K562 (cell line): ENCODE results near the gene RAPSN. TPM values are rescaled to one million over a fixed set of nuclear protein-coding genes. Genes with fewer than 3 reads are reported as not detected.

ENCODE experiments used
- FOXM1 ChIP-seq, 2 experiments: fragments of 450-650 bp in 1 of 2; sonication (generic) in 1 of 2; formaldehyde crosslinking in 1 of 2; IDR thresholded peaks; 2 replicates each; pipeline versions ENCODE4 v1.6.1 to v1.9.0; 2017 to 2022; ENCODE audit warnings: low read depth in 2 of 2, mild to moderate bottlenecking in 2 of 2, missing genetic modification reagents in 1 of 2, moderate library complexity in 1 of 2
- PCBP1 ChIP-seq: fragments of 200-400 bp; formaldehyde crosslinking; IDR thresholded peaks from 2 replicates; pipeline ENCODE4 v1.6.1; 2018; ENCODE audit warnings: mild to moderate bottlenecking, low read depth, low read length; ENCODE audit not compliant: poor library complexity, severe bottlenecking
- RAD21 ChIP-seq, 2 experiments: fragments of 250-450 bp in 1 of 2; fragments of 450-650 bp in 1 of 2; sonication (Bioruptor Pico) in 1 of 2; formaldehyde crosslinking in 1 of 2; IDR thresholded peaks in 1 of 2; conservative IDR thresholded peaks in 1 of 2; 2 replicates each; pipeline versions ENCODE4 v1.4.0 to v1.8.0; 2020 to 2022; ENCODE audit warnings: mild to moderate bottlenecking in 2 of 2, moderate library complexity in 1 of 2
- TAL1 ChIP-seq: fragments of 450-650 bp; IDR thresholded peaks from 2 replicates; pipeline ENCODE4 v1.6.1; 2016; ENCODE audit warnings: mild to moderate bottlenecking
- TBP ChIP-seq: optimal IDR thresholded peaks from 2 replicates; pipeline ENCODE3; 2011; ENCODE audit warnings: low read depth, low read length, improper control_type of control experiment
- XRCC5 ChIP-seq: fragments of 200-400 bp; formaldehyde crosslinking; IDR thresholded peaks from 2 replicates; pipeline ENCODE4 v1.6.1; 2017; ENCODE audit warnings: low read depth, mild to moderate bottlenecking, low read length
- ZNF316 ChIP-seq: fragments of 450-650 bp; IDR thresholded peaks from 2 replicates; pipeline ENCODE4 v1.6.1; 2016
- ZNF766 ChIP-seq: fragments of 200-800 bp; sonication (Bioruptor generic); conservative IDR thresholded peaks from 2 replicates; pipeline ENCODE4 v1.6.1; 2016; ENCODE audit warnings: missing genetic modification characterization, missing compliant biosample characterization
- polyA plus RNA-seq, 8 experiments: library from polyadenylated mRNA; depleted of rRNA in 4 of 8; stranded (reverse) in 5 of 8; unstranded in 3 of 8; fragments of >200 nt; fragmentation: Nextera tagmentation in 2 of 8; fragmentation: Illumina TruSeq in 1 of 8; extraction: Ambion mirVana in 2 of 8; extraction: Trizol in 1 of 8; gene quantifications; 2 replicates each; pipeline versions ENCODE4 v1.2.1 to v1.2.3, GENCODE V29; 2011 to 2014; ENCODE audit warnings: inconsistent platforms in 1 of 8, missing spikeins in 1 of 8
- total RNA-seq, 7 experiments: library from RNA; depleted of rRNA in 6 of 7; stranded (reverse); fragments of >200 nt in 6 of 7; fragmentation: Illumina TruSeq in 2 of 7; extraction: Trizol in 2 of 7; gene quantifications; 2 replicates each; pipeline versions ENCODE4 v1.2.1 to v1.2.3, GENCODE V29; 2011 to 2021; ENCODE audit warnings: low replicate concordance in 1 of 7
- TF ChIP-seq, protein P1 (sequence below): IDR thresholded peaks from 2 replicates; pipeline ENCODE4 v1.6.1; 2014; ENCODE audit warnings: antibody characterized with exemption
- TF ChIP-seq, protein P2 (sequence below): sonication (generic); formaldehyde crosslinking; IDR thresholded peaks from 2 replicates; pipeline ENCODE4 v1.4.0; 2020; ENCODE audit warnings: mild to moderate bottlenecking, missing genetic modification reagents
- TF ChIP-seq, protein P3 (sequence below): fragments of 250-450 bp; sonication (Bioruptor Pico); IDR thresholded peaks from 2 replicates; pipeline ENCODE4 v1.5.0; 2021
- TF ChIP-seq, protein P4 (sequence below): fragments of 450-650 bp; IDR thresholded peaks from 2 replicates; pipeline ENCODE4 v1.7.1; 2018; ENCODE audit warnings: mild to moderate bottlenecking, low read depth; ENCODE audit not compliant: partially characterized antibody

RAPSN gene
- total and polyA plus RNA-seq, 9 of the 15 experiments (the other 6 are each of a cell fraction or from before 2014, with no cell fraction given), result 0.06 to 0.11 TPM; not detected in 7

DNA sequence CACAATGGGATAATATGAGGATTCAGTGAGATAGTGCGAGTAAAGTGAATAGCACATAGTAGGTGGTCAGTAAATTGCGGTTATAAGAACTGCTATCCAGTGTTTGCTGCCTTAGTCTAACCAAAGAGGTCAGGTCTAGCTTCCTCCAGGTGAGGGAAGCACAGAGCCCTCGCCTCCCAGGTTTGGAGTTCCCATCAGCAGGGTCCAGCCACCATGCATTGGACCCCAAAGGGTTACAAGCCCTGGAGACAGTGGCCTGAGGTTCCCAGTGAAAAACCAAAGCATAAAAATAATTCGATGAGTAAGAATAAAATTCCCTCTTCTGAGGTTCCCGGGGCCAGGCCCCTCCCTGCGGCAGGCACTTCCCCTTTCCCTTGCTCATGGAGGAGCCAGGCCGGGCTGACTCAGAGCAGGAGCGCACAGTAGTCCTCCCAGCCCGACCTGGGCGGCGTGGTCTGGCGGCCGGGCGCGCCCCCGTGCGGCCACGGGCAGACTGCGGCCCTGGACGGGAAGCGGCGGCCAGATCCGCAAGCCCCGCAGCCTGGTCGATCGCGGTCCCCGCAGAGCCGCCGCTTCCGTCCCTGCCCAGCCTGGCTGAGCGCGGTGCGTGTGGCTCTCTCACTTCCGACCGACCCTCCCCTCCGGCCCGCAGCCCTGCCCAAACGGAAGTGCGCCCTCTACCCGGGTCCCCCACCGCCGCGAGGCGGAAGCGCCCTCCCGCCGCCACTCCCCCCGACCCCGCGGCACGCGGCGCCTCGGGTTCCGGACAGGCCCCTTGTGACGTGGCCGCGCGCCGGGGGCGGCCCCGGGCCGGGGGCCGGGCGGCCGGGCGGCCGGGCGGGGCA, 41.0 kb downstream of the RAPSN start, which contains the start of gene SLC39A13 (continued):
- TF ChIP-seq PCBP1 (peak; percentile 83), TBP (peak; percentile 62), RAD21 (CRISPR knock-in tag; conservative IDR thresholded peaks at IDR 0.05 in 1 of 2, IDR thresholded peaks at IDR 0.05 in 1 of 2) (peak; percentile 98 to 99), XRCC5 (peak; percentile 93), ZNF316 (peak; percentile 76), TAL1 (0 out of 2 replicates have a peak, but pooled peaks have one; percentile 3), ZNF766 (CRISPR knock-in tag) (peak; percentile 83), FOXM1 (IDR thresholded peaks at IDR 0.05; ENCODE audit: low read depth) (no peak), FOXM1 (CRISPR knock-in tag; IDR thresholded peaks at IDR 0.05; ENCODE audit: low read depth) (peak; percentile 97)
- TF ChIP-seq, protein P1, sequence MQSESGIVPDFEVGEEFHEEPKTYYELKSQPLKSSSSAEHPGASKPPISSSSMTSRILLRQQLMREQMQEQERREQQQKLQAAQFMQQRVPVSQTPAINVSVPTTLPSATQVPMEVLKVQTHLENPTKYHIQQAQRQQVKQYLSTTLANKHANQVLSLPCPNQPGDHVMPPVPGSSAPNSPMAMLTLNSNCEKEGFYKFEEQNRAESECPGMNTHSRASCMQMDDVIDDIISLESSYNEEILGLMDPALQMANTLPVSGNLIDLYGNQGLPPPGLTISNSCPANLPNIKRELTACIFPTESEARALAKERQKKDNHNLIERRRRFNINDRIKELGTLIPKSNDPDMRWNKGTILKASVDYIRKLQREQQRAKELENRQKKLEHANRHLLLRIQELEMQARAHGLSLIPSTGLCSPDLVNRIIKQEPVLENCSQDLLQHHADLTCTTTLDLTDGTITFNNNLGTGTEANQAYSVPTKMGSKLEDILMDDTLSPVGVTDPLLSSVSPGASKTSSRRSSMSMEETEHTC, result no peak
- TF ChIP-seq, protein P2, sequence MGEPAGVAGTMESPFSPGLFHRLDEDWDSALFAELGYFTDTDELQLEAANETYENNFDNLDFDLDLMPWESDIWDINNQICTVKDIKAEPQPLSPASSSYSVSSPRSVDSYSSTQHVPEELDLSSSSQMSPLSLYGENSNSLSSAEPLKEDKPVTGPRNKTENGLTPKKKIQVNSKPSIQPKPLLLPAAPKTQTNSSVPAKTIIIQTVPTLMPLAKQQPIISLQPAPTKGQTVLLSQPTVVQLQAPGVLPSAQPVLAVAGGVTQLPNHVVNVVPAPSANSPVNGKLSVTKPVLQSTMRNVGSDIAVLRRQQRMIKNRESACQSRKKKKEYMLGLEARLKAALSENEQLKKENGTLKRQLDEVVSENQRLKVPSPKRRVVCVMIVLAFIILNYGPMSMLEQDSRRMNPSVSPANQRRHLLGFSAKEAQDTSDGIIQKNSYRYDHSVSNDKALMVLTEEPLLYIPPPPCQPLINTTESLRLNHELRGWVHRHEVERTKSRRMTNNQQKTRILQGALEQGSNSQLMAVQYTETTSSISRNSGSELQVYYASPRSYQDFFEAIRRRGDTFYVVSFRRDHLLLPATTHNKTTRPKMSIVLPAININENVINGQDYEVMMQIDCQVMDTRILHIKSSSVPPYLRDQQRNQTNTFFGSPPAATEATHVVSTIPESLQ (CRISPR knock-in tag), result peak; percentile 49; the same call in 1 of the 2 replicates
- TF ChIP-seq, protein P3, sequence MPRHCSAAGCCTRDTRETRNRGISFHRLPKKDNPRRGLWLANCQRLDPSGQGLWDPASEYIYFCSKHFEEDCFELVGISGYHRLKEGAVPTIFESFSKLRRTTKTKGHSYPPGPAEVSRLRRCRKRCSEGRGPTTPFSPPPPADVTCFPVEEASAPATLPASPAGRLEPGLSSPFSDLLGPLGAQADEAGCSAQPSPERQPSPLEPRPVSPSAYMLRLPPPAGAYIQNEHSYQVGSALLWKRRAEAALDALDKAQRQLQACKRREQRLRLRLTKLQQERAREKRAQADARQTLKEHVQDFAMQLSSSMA (CRISPR knock-in tag), result no peak
- TF ChIP-seq, protein P4, sequence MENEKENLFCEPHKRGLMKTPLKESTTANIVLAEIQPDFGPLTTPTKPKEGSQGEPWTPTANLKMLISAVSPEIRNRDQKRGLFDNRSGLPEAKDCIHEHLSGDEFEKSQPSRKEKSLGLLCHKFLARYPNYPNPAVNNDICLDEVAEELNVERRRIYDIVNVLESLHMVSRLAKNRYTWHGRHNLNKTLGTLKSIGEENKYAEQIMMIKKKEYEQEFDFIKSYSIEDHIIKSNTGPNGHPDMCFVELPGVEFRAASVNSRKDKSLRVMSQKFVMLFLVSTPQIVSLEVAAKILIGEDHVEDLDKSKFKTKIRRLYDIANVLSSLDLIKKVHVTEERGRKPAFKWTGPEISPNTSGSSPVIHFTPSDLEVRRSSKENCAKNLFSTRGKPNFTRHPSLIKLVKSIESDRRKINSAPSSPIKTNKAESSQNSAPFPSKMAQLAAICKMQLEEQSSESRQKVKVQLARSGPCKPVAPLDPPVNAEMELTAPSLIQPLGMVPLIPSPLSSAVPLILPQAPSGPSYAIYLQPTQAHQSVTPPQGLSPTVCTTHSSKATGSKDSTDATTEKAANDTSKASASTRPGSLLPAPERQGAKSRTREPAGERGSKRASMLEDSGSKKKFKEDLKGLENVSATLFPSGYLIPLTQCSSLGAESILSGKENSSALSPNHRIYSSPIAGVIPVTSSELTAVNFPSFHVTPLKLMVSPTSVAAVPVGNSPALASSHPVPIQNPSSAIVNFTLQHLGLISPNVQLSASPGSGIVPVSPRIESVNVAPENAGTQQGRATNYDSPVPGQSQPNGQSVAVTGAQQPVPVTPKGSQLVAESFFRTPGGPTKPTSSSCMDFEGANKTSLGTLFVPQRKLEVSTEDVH, result peak; percentile 88
